ENCODE results near the gene NDUFC2. TPM values are rescaled to one million over a fixed set of nuclear protein-coding genes. Genes with fewer than 3 reads are reported as not detected.

The NDUFC2 gene
- total and polyA plus RNA-seq, 2 of the 13 experiments (the other 11 are each of a cell fraction or from before 2014, with no cell fraction given): 256 to 363 TPM

GRCh38 chr11:78110351-78110750, 30.7 kb upstream of the NDUFC2 start:
- Histone ChIP-seq H3K79me2 (ENCODE audit: insufficient read depth, low read length) (no peaks in the 10 kb centered on the region), H4K20me1 (ENCODE audit: insufficient read depth, low read length) (no peaks in the 10 kb centered on the region), H3K27me3 (ENCODE audit: control insufficient read depth in 1 of 2, insufficient read depth in 2 of 2, low read length in 2 of 2) (no peaks in the 10 kb centered on the region), H3K4me1 (ENCODE audit: insufficient read depth, low read length) (no peaks in the 10 kb centered on the region), H3K4me3 (replicated peaks in 1 of 3; ENCODE audit: insufficient read depth in 1 of 3, low read depth in 2 of 3, low read length in 3 of 3) (no peak overlapping the region), H3K9me3 (ENCODE audit: low read length) (no peaks in the 10 kb centered on the region), H3K9ac (ENCODE audit: insufficient read depth, low read depth, low read length) (no peak overlapping the region), H2AFZ (ENCODE audit: low read length) (no peak overlapping the region), H3K4me2 (ENCODE audit: low read depth, low read length) (no peak overlapping the region), H3K27ac (ENCODE audit: extremely low read length, insufficient read depth, low read length) (no peak overlapping the region), H3K36me3 (replicated peaks in 1 of 2; ENCODE audit: control insufficient read depth in 1 of 2, insufficient read depth in 2 of 2, low read length in 2 of 2) (peaks cover 7 to 35% of the 10 kb centered on the region in 2 experiments; a peak in 4 of 5 replicates)
- intact Hi-C loops (cut with micrococcal nuclease; ENCODE audit: unreplicated experiment): no loop called here
- POLR2A ChIA-PET: interaction anchor here (0.9 to 1.3 kb wide), 2 partner anchors 20 to 24 kb away, joined by 3 to 4 read pairs; no protein-coding TSS in a partner anchor
- BruUV-seq (replicated peaks): no TSS peak
- CTCF ChIA-PET (ENCODE audit: low intra/inter-chr PET ratio, low total read pairs): no interaction called here
- FAIRE-seq (no peak), DNase-seq (ENCODE audit: low spot score) (no peak), ATAC-seq (no peak)
- 89% methylated on average over 4 of the region's 5 CpGs for WGBS (ENCODE audit: low lambda C conversion rate)
- in situ Hi-C loops (cut with HindIII; ENCODE audit: extremely low pct_ligation_motif_present, low pct_unique_long_range_greater_than_20kb): no loop called here
- no peak for TF ChIP-seq ZBTB10 (CRISPR knock-in tag; IDR thresholded peaks at IDR 0.05; ENCODE audit: borderline replicate concordance)
- no peak for TF ChIP-seq KDM6A (CRISPR knock-in tag; IDR thresholded peaks at IDR 0.05; ENCODE audit: low read depth)
- no peak for TF ChIP-seq THRA (CRISPR knock-in tag; IDR thresholded peaks at IDR 0.05; ENCODE audit: borderline replicate concordance)
- no peak for TF ChIP-seq ZNF777 (CRISPR knock-in tag; IDR thresholded peaks at IDR 0.05)
- TF ChIP-seq CREM (IDR thresholded peaks at IDR 0.05): no peak
- no peak for TF ChIP-seq CREM (CRISPR knock-in tag; IDR thresholded peaks at IDR 0.05)
- no peak for TF ChIP-seq PPARG (CRISPR knock-in tag; conservative IDR thresholded peaks at IDR 0.05)
- no peak for TF ChIP-seq MEIS2 (CRISPR knock-in tag; IDR thresholded peaks at IDR 0.05)
- TF ChIP-seq ZNF768 (CRISPR knock-in tag; IDR thresholded peaks at IDR 0.05): no peak
- TF ChIP-seq TOPORS (CRISPR knock-in tag; IDR thresholded peaks at IDR 0.05): no peak
- no peak for TF ChIP-seq ZNF496 (CRISPR knock-in tag; IDR thresholded peaks at IDR 0.05; ENCODE audit: insufficient replicate concordance)
- no peak for TF ChIP-seq SOX5 (CRISPR knock-in tag; IDR thresholded peaks at IDR 0.05; ENCODE audit: borderline replicate concordance)
- TF ChIP-seq ZNF790 (CRISPR knock-in tag; IDR thresholded peaks at IDR 0.05; ENCODE audit: borderline replicate concordance): no peak
- TF ChIP-seq ZBTB7B (CRISPR knock-in tag; IDR thresholded peaks at IDR 0.05): no peak
- TF ChIP-seq HDAC1 (CRISPR knock-in tag; IDR thresholded peaks at IDR 0.05): no peak
- no peak for TF ChIP-seq ZNF775 (CRISPR knock-in tag; IDR thresholded peaks at IDR 0.05; ENCODE audit: borderline replicate concordance)
- TF ChIP-seq HCFC1 (IDR thresholded peaks at IDR 0.05; ENCODE audit: low read depth, low read length): no peak
- TF ChIP-seq LRRFIP1 (CRISPR knock-in tag; conservative IDR thresholded peaks at IDR 0.05): no peak
- TF ChIP-seq MYPOP (CRISPR knock-in tag; IDR thresholded peaks at IDR 0.05): no peak
- TF ChIP-seq NR2F6 (IDR thresholded peaks at IDR 0.05): no peak
- no peak for TF ChIP-seq NR2F6 (CRISPR knock-in tag; IDR thresholded peaks at IDR 0.05)
